GM11168 (cell line): ENCODE measurements around the gene TRIM63.

Experiments
- in situ Hi-C: fragments of 300-500 bp; cut with MboI; formaldehyde crosslinking; loops from one replicate; pipeline ENCODE4 v1.12.0; 2022; ENCODE audit warnings: low sequenced_read_pairs; ENCODE audit not compliant: unreplicated experiment

TRIM63 gene

DNA sequence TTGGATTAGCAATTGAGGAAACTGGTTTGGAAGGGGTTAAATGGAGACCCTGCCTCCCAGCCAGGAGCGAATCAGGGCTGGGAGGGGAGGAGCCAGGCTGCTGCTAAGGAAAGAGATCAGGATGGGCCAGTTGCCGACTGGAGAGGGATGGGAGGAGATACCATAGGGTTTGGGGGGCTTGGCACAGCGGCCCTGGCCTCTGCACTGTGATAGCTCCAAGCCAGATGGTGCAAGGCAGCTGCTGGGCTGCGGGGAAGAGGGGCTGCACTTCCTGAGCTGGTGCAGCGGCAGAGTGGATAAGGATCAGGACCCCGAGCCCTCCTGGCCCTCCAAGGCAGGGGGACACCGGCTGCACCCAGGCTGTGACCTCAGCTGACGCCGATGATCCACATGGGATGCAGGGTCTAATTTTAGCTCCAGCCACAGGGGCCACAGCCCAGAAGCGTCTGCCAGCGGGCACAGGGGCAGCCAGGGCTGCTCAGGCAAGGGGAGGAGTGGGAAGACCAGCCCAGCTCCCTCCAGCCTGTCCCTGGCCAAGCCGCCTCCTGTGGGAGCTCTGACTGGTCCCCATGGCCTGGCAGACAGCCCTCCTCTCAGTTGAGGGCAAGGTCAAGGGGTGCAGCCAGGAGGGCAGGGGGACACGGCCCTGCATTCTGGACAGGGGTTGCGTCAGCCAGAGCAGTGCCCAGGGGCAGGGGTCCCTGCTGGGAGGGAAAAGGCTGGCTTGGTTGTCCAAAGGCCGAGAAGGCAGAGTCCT is 45.6 kb downstream of the TRIM63 start, which contains the start of gene EXTL1:
TSS of gene EXTL1 (plus strand) at position 129 of the 757 bp plus-strand sequence. CDS start 872 bp downstream, outside the sequence.
- in situ Hi-C loops: no loop called here

DNA sequence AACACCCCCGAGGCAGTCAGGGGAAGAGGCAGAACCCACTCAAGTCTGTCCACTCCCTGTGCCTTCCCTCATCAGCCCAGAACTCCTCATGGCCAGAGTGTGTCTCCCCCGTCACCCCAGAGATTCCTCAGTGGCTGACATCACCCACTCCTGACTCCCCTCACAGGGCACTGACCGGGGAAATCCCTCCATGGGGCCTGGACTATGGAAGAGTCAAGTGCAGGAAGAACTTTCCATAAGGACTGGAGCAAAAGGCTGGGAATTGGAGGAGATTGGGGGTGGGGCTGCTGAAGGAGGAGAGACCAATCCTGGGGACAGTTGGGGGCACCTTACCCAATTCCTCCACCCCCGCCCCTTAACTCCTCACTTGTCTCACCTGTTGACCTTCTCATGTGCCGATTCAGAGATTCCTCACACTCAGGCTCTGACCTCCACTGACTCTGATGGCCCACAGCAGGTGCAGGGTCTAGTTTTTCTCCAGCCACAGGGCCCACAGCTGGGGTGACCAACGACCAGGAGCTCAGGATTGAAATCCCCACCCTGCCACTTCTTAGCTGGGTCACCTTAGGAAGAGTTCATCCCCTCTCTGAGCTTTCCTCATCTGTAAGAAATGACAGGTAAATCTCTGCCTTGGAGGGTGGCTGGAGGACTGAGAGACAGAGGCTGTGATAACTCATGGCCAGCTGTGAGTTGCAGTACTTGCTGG is 46.3 kb downstream of the TRIM63 start:
- in situ Hi-C loops: no loop called here

DNA sequence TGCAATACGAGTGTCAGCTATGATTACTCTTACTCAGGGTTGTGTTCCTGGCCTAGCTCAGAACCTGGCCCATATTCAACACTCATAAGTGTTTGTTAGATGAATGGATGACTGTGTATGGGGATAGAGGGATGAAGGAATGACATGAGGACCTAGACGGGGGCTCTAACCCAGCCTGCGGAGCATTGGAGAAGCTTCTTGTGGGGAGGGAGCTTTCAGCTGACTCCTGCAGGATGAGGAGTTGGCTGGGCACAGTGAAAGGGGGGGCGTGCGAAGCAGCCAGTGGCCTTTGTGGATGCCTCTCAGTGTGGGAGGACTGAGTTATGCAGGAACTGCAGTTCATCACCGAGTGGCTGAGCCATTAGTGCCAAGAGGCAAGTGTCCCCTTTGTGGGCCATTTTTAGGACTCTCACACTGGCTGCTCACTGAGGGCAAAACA is 47.1 kb downstream of the TRIM63 start:
- in situ Hi-C loops: no loop called here

DNA sequence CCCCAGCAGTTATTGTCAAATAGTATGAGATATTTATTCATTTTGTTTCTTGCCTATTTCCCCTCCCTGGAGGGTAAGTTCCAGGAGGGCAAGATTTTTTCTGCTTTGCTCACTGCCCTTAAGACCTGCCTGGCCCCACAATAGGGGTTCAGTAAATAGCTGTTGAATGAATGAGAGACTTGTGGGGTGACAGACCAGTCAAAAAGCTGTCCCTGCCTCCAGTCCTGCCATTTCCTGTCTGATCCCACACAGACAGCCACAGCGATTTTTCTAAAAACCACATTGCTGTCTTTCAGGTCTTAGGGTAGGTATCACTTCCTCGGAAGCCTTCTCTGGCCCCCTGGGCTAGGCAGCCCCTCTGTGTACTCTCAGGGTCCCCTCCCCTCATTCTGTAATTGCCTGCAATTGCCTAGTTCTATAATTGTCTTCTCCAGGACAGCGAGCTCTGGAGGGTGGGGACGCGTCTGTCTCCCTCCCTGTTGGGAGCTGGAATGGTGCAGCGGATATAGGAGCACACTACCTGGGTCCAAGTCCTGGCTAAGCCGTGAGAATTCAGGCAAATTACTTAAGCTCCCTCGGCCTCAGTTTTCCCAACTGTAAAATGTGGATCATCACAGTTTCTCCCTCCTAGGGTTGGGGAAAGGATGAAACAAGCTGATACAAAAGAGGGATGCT is 47.7 kb downstream of the TRIM63 start:
- in situ Hi-C loops: no loop called here

DNA sequence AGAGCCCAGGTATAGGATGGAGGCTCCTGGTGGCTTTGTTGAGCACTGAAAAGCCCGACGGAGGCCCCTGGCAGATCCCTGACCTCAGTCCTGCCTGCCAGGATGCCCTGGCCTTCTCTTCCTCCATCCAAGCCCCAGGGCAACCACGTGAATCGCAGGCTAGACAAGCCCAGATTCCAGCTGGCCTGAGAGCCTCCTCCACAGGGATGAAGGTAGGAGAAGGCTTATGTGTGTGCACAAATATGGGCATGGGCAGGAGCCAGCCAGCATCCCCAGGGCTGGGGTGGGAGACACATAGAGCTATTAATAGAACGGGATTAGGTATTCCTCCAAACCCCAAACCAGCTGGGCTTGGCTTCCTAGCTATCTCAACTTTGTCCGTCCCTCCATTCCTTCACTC is 49.8 kb downstream of the TRIM63 start:
- in situ Hi-C loops: no loop called here

DNA sequence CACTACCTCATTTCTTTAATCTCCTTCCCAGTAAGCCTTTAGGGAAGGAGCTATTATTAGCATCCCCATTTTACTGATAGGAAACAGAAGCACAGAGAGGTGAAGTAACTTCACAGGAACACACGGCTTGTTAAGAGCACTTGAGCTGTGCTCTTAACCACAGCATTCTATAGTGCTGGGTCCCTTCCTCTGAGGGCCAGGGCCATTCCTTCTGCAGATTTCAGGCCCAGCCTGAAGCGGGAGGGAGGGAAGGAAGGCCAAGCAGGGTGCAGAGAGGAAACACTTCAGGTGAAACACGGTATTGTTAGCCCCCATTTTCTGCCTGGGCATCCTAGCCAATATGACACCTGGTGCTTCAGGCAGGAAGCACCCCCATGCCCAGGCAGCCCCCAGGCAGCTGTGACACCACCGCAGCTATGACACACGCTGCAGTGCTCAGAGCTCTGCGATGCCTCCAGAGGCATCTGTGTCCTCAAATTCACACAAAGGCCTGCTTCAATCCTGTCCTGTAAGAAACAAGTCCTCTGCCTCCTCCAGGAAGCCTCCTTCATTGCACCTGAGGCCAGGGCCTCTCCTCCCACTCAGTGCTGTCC is 50.4 kb downstream of the TRIM63 start:
- in situ Hi-C loops: no loop called here

DNA sequence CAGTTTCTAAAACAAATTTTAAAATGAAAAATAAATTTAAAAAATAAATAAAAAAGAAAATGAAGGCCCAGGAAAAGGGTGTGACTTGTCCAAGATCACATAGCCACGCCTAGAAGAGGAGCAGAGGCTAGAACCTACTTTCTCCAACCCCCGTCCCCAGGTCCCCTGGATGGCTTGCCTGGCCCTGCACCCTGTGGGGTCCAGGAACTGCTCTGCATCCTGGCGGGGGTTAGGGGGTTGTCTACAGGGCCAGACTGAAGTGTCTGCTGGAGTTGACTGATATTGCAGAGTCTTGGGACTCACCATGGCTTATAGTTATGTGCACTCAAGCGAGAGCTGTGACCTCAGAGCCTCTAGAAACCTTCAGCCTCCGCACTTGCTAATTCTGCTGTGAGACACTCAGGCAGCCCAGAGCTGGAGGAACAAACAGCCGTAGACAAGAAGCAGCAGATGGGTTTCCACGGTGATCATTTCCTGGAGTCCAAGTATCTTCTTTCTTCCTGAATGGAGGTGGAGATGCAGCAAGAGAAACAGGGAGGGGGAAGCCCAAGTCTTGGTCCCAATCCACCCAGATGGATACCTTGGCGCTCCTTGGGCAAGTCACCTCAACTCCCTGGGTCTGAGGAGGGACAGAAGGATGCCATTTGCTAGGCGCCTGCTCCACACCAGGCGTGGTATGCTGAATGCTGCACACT is 51.0 kb downstream of the TRIM63 start:
- in situ Hi-C loops: no loop called here

DNA sequence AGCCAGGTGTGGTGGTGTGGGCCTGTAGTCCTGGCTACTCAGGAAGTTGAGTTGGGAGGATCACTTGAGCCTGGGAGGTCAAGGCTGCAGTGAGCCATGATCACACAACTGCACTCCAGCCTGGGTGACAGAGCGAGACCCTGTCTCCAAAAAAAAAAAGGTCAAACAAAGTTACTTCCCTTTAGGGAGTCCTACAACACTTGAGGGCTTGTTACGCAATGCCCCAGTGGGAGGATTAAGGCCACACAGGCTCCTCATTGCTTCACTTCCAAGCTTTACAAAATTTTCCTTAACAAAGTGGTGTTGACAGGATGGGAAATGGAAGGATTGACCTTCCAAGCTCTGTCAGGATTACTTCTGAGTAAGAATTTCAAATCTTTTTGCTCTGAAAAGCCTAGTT is 52.1 kb downstream of the TRIM63 start:
- in situ Hi-C loops: no loop called here

DNA sequence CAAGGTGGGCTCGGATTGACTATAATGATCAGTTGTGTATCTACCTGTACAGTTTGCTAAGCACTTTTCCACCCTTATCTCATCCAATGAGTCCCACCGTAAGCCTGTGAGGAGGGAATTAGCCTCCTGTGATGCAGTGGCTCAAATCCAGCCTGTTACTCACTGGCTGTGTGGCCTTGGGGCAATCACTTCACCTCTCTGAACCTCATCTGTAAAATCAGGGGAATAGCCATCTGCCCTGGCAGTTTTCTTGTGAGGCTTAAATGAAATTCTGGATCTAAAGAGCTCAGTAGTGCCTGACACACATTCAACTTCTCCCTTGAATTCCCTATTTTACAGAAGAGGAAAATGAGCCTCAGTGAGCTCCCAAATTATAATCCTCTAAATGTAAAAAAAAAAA is 53.3 kb downstream of the TRIM63 start:
- in situ Hi-C loops: no loop called here

DNA sequence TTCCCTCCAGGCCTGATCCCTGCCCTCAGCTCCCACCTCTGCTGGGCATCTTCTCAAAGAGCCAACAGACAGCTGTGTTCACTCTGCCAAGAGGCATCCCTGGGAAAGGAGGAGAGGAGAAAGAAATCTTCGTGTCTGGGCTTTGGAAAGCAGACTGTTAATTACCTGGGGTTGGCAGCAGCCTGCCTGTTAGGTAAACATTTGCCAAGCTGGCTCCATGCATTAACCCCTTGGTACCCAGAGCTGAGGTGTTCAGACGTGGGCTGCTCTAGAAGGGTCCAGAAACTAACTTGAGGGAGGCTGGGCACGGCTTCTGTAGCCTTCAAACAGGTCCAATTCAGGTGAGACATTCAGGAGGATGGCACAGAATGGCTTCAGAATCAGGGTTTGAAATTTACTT is 54.6 kb downstream of the TRIM63 start:
- in situ Hi-C loops: no loop called here

DNA sequence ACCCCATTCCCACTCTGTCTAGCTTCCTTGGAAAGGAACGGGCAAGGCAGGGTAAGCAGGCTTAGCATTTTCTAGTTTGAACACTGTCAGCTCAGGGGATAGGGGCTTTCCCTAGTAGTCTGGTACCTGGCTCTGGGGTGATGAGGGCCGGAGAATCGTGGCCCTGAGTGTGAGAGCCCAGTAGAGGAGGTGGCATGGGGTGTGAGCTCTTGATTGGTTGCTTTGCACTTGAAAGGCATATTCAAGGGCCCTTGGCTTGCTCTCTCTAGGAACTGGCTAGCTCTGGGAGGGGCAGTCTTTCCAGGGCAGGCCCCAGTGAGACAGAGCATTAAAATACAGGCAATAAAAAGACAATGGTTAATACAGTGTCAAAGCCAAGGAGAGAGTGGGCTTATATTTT is 56.6 kb downstream of the TRIM63 start:
- in situ Hi-C loops: no loop called here

DNA sequence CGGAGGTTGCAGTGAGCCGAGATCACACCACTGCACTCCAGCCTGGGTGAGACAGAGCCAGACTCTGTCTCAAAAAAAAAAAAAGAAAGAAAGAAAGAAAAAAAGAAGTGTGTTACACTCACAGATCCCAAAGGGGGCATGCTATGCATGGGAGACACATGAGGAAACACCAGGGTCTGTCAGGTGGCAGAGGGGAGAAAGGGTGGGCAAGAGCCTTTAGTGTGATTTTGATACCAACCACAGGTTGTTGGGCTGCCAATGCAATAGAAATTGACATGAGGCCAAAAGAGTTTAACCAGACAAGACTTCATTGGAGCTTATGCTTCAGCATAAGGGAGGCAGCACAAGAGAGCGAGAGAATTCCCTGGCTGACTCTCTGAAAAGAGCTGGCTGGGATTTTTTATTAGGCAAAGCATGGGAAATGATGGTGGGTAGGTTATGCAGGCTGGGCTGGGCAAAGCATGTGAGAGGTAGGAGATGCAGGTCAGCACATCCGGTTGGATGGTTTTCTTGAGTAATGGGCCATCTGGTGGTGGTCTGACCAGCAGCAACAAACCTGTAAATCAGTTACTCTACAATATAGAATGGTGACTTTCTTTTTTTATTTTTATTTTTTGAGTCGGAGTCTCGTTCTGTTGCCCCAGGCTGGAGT is 57.5 kb downstream of the TRIM63 start:
- in situ Hi-C loops: no loop called here

DNA sequence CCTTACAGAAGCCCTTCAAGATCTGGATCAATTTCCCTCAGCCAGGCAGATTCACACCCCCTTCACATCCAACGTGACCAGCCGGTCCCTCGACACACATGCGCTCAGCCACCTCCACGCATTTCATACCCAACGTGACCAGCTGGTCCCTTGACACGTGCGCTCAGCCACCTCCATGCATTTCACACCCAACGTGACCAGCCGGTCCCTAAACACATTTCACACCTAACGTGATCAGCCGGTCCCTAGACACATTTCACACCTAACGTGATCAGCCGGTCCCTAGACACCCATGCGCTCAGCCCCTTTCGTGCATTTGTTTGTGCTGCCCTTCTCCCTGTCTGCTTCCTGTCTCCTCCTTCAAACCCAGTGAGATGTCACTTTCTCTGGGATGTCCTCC is 60.7 kb downstream of the TRIM63 start:
- in situ Hi-C loops: no loop called here

DNA sequence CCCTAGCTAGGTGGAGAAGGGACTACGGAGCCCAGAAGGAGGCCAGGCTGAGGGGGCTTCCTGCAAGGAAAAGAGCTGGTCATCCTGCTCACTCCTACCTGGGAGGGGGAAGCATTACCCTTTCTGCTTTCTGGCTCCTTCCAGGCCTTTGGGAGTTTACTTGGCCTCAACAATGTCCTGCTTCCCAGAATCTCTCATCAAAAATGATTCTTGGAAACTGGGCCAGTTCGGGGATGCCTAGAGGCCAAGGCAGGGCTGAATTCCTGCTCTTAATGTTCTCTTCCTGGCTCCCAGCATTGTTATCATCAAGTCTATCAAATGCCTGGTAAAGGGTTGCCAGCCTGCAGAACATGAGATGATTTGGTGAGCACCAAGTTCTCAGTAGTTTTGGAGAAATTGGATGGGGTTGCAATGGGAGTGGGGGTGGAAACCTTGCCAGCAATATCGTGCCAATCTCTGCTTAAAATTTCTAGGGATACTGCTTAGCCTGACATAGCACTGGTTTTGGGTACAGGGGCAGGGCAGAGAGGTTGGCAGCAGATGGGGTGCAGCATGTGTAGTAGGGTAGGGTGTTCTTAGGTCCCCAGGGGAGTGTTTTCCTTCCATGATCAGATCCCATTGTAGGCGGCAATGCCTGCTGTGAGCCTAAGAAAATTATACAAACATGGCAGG is 61.9 kb downstream of the TRIM63 start:
- in situ Hi-C loops: no loop called here

DNA sequence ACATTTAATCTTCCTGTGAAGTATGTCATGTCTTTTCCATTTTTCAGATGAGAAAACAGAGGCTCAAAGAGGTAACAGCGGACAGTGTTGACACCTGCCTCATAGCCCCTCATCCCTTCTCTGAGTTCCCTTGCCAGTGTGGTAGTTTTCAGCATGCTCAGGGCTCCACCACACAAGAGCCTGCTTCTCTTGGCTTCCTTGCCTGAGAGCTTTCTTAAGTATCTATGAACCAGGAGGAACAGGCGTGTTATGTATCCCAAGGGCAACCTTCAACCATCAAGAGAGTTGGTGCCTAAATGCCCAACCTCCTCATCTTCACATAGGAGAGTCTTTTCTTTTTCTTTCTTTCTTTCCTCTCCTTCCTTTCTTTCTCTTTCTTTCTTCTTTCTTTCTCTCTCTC is 63.7 kb downstream of the TRIM63 start:
- in situ Hi-C loops: no loop called here

DNA sequence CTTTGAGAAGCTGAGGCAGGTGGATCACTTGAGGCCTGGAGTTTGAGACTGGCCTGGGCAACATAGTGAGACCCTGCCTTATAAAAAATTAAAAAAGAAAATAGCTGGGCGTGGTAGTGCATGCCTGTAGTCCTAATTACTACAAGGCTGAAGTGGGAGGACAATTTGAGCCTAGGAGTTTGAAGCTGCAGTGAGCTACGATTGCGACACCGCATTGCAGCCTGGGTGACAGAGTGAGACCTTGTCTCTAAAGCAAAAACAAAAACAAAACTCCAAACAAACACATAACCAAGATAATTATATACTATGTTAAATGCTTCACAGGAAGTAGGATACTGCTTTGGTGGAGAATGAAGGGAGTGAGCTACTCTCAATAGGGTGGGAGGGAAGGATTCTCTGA is 64.2 kb downstream of the TRIM63 start:
- in situ Hi-C loops: no loop called here
